HFF-Myc (cell line): Measurements from ENCODE around the gene MAD2L2.

Source experiments
- DNase-seq: peaks from one replicate; pipeline ENCODE4 v3.0.0-alpha.2; 2011; ENCODE audit warnings: low read depth; ENCODE audit errors: extremely low read depth
- H3K4me3 ChIP-seq: replicated peaks from 2 replicates; pipeline ENCODE4 v1.5.1; 2011; ENCODE audit warnings: low read depth, mild to moderate bottlenecking, control low read depth, low read length
- CTCF ChIP-seq: IDR thresholded peaks from 2 replicates; pipeline ENCODE4 v1.5.1; 2012; ENCODE audit warnings: mild to moderate bottlenecking, low read depth, low read length, control low read depth; ENCODE audit errors: missing control alignments

The MAD2L2 gene

GRCh38 chr1:11684070-11684469 is 3.1 kb upstream of the MAD2L2 start:
- no peak overlapping the region for H3K4me3 ChIP-seq
- no peak for TF ChIP-seq CTCF

GRCh38 chr1:11682799-11683198 is 1.9 kb upstream of the MAD2L2 start:
- TF ChIP-seq CTCF, result no peak
- DNase-seq, result no peak
- H3K4me3 ChIP-seq, result no peak overlapping the region

More at GRCh38 chr1:11684070-11684469, 3.1 kb upstream of the MAD2L2 start:
- no peak for DNase-seq

- DNase-seq, result no peak
- no peak for TF ChIP-seq CTCF
- no peak overlapping the region for H3K4me3 ChIP-seq
These were observed 1.4 kb upstream of the MAD2L2 start for GRCh38 chr1:11682287-11682771.

- H3K4me3 ChIP-seq, result peak overlapping the region; percentile 61
- TF ChIP-seq CTCF, result no peak
- no peak for DNase-seq
These were observed 478 bp downstream of the MAD2L2 start for GRCh38 chr1:11680270-11681070.

GRCh38 chr1:11678442-11678841 is 2.5 kb downstream of the MAD2L2 start:
- no peak for TF ChIP-seq CTCF

GRCh38 chr1:11676386-11677103 is 4.4 kb downstream of the MAD2L2 start:
- no peak for TF ChIP-seq CTCF
- DNase-seq, result no peak
- no peak overlapping the region for H3K4me3 ChIP-seq

More at GRCh38 chr1:11678442-11678841, 2.5 kb downstream of the MAD2L2 start:
- H3K4me3 ChIP-seq, result no peak overlapping the region
- DNase-seq, result no peak
